HepG2 (cell line): Measurements from ENCODE around the gene DPEP2NB. TPM values are rescaled to one million over a fixed set of nuclear protein-coding genes. Genes with fewer than 3 reads are reported as not detected.

ENCODE experiments used
- AGO2 ChIP-seq: fragments of 200-400 bp; formaldehyde crosslinking; optimal IDR thresholded peaks from 2 replicates; pipeline ENCODE3; 2017; ENCODE audit warnings: mild to moderate bottlenecking, low read depth, low read length, moderate library complexity
- AHR ChIP-seq: IDR thresholded peaks from 2 replicates; pipeline ENCODE4 v1.6.1; 2018; ENCODE audit warnings: missing genetic modification reagents, missing compliant biosample characterization
- CCAR2 ChIP-seq: fragments of 200-400 bp; formaldehyde crosslinking; optimal IDR thresholded peaks from 2 replicates; pipeline ENCODE3; 2018; ENCODE audit warnings: low read depth, mild to moderate bottlenecking, low read length, moderate library complexity
- ETV5 ChIP-seq: IDR thresholded peaks from 2 replicates; pipeline ENCODE4 v1.6.1; 2018; ENCODE audit warnings: missing biosample characterization, missing genetic modification reagents, inconsistent platforms, borderline replicate concordance
- HIVEP1 ChIP-seq: sonication (generic); formaldehyde crosslinking; IDR thresholded peaks from 2 replicates; pipeline ENCODE4 v1.4.0; 2020; ENCODE audit warnings: mild to moderate bottlenecking, missing genetic modification reagents
- JUN ChIP-seq: sonication (generic); formaldehyde crosslinking; IDR thresholded peaks from 2 replicates; pipeline ENCODE4 v1.4.0; 2020; ENCODE audit warnings: mild to moderate bottlenecking, missing genetic modification reagents
- PAF1 ChIP-seq: IDR thresholded peaks from 2 replicates; pipeline ENCODE4 v1.6.1; 2016; ENCODE audit warnings: missing genetic modification reagents, missing compliant biosample characterization
- PCBP1 ChIP-seq: fragments of 200-400 bp; formaldehyde crosslinking; IDR thresholded peaks from 2 replicates; pipeline ENCODE4 v1.6.1; 2017; ENCODE audit warnings: mild to moderate bottlenecking, low read depth, low read length, borderline replicate concordance
- PHF21A ChIP-seq: sonication (generic); formaldehyde crosslinking; IDR thresholded peaks from 2 replicates; pipeline ENCODE4 v1.5.0; 2020; ENCODE audit warnings: mild to moderate bottlenecking, missing genetic modification reagents
- PHF8 ChIP-seq: sonication (generic); formaldehyde crosslinking; IDR thresholded peaks from 2 replicates; pipeline ENCODE4 v1.5.0; 2020; ENCODE audit warnings: missing genetic modification reagents
- PITX1 ChIP-seq: sonication (generic); formaldehyde crosslinking; IDR thresholded peaks from 2 replicates; pipeline ENCODE4 v1.5.1; 2020; ENCODE audit warnings: mild to moderate bottlenecking, missing genetic modification reagents
- RFX5 ChIP-seq: IDR thresholded peaks from 2 replicates; pipeline ENCODE4 v1.6.1; 2011; ENCODE audit warnings: low read depth, low read length, improper control_type of control experiment
- SKI ChIP-seq: fragments of 450-650 bp; IDR thresholded peaks from one replicate; pipeline ENCODE4 v1.6.1; 2018; ENCODE audit warnings: mild to moderate bottlenecking; ENCODE audit not compliant: partially characterized antibody
- TEF ChIP-seq: sonication (generic); formaldehyde crosslinking; IDR thresholded peaks from 2 replicates; pipeline ENCODE4 v1.5.0; 2020; ENCODE audit warnings: missing genetic modification reagents
- THAP7 ChIP-seq: sonication (generic); formaldehyde crosslinking; IDR thresholded peaks from 2 replicates; pipeline ENCODE4 v1.8.1; 2023; ENCODE audit warnings: mild to moderate bottlenecking, missing genetic modification reagents
- ZFP36L1 ChIP-seq: sonication (generic); formaldehyde crosslinking; IDR thresholded peaks from 2 replicates; pipeline ENCODE4 v1.8.0; 2022; ENCODE audit warnings: mild to moderate bottlenecking, missing genetic modification reagents, moderate library complexity
- ZNF143 ChIP-seq: sonication (generic); formaldehyde crosslinking; IDR thresholded peaks from 2 replicates; pipeline ENCODE4 v1.4.0; 2020; ENCODE audit warnings: missing genetic modification reagents
- ZNF3 ChIP-seq: IDR thresholded peaks from 2 replicates; pipeline ENCODE4 v1.7.0; 2017; ENCODE audit warnings: inconsistent platforms
- ZNF329 ChIP-seq: sonication (generic); formaldehyde crosslinking; IDR thresholded peaks from 2 replicates; pipeline ENCODE4 v1.9.0; 2021; ENCODE audit warnings: low read depth, mild to moderate bottlenecking, missing genetic modification reagents
- ZNF709 ChIP-seq: sonication (generic); formaldehyde crosslinking; IDR thresholded peaks from 2 replicates; pipeline ENCODE4 v1.5.0; 2020; ENCODE audit warnings: mild to moderate bottlenecking, missing genetic modification reagents
- ZSCAN31 ChIP-seq: sonication (generic); formaldehyde crosslinking; IDR thresholded peaks from 2 replicates; pipeline ENCODE4 v1.5.0; 2020; ENCODE audit warnings: low read depth, mild to moderate bottlenecking, missing genetic modification reagents
- polyA plus RNA-seq, 8 experiments: library from polyadenylated mRNA; depleted of rRNA in 3 of 8; stranded (reverse) in 7 of 8; unstranded in 1 of 8; fragments of >200 nt; fragmentation: Illumina TruSeq in 4 of 8; extraction: Trizol in 4 of 8; gene quantifications; 2 replicates each; pipeline versions ENCODE4 v1.2.1 to v1.2.3, GENCODE V29; 2011 to 2016; ENCODE audit warnings: low read depth in 4 of 8, missing spikeins in 1 of 8, mixed read lengths in 1 of 8; ENCODE audit not compliant: insufficient read depth in 1 of 8
- total RNA-seq, 5 experiments: library from RNA; depleted of rRNA; stranded (reverse); fragments of >200 nt; fragmentation: Illumina TruSeq; extraction: Trizol; gene quantifications; 2 replicates each; pipeline ENCODE4 v1.2.3, GENCODE V29; 2016; ENCODE audit warnings: low read depth in 1 of 5
- TF ChIP-seq, protein P1 (sequence below): sonication (generic); formaldehyde crosslinking; IDR thresholded peaks from 2 replicates; pipeline ENCODE4 v1.5.1; 2020; ENCODE audit warnings: mild to moderate bottlenecking, missing genetic modification reagents, moderate library complexity

Gene DPEP2NB
- total and polyA plus RNA-seq, 2 of the 13 experiments (the other 11 are each of a cell fraction or from before 2014, with no cell fraction given), result not detected

DNA sequence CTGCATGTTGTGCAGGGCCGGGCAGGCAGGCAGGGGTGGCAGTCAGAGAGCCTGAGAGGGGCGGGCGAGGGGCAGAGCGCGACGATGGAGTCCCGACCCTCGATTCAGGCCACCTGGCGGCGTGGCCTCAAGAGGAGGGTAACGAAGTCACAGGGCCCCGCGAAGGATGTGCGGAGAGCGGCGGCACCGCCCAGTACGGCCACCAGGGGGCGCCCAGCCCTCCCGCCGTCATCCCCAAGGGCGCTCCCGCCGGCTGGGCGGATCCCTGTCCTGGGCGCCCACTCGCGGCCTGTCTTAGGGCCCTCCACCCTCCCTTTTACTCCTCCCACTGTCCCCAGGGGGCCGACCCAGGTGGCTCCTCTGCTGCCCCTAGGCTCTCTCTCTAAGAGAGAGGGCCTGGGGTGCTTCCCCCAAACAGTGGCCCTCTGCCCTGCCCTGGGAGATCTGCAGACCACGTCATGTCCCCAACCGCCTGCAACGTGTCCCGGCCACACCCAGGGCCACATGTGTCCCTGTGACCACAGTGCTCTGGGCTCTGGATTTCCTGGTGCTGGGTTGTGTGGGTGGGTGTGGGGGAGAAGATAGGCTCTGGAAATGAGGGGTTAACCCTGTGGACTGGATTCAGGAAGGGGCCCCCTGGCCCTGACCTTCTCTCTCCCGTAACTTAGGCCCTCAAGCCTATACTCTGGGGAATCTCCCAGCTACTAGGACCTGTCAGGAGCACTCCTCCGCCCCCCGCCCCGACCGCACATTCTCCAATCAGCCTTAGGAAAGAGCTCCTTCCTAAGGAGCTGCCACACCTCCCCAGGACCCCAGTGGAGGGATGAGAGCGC, 22.3 kb downstream of the DPEP2NB start (continued):
- TF ChIP-seq ZNF143 (CRISPR knock-in tag), result 0 out of 2 replicates have a peak, but pooled peaks have one; percentile 34
- TF ChIP-seq ZSCAN31 (CRISPR knock-in tag), result peak; percentile 94; the same call in 1 of the 2 replicates
- TF ChIP-seq PAF1 (CRISPR knock-in tag), result no peak
- peak; percentile 58 for TF ChIP-seq SKI
- TF ChIP-seq ZNF3 (CRISPR knock-in tag), result 0 out of 2 replicates have a peak, but pooled peaks have one; percentile 24
- no peak for TF ChIP-seq RFX5
- TF ChIP-seq PHF8 (CRISPR knock-in tag), result peak; percentile 75
- TF ChIP-seq ZNF329 (CRISPR knock-in tag), result no peak; the same call in 1 of the 2 replicates
- 0 out of 2 replicates have a peak, but pooled peaks have one; percentile 35 for TF ChIP-seq HIVEP1 (CRISPR knock-in tag)
- peak; percentile 34 for TF ChIP-seq AGO2
- TF ChIP-seq CCAR2, result no peak
- TF ChIP-seq JUN (CRISPR knock-in tag), result peak; percentile 28; the same call in 1 of the 2 replicates
- TF ChIP-seq, protein P1, sequence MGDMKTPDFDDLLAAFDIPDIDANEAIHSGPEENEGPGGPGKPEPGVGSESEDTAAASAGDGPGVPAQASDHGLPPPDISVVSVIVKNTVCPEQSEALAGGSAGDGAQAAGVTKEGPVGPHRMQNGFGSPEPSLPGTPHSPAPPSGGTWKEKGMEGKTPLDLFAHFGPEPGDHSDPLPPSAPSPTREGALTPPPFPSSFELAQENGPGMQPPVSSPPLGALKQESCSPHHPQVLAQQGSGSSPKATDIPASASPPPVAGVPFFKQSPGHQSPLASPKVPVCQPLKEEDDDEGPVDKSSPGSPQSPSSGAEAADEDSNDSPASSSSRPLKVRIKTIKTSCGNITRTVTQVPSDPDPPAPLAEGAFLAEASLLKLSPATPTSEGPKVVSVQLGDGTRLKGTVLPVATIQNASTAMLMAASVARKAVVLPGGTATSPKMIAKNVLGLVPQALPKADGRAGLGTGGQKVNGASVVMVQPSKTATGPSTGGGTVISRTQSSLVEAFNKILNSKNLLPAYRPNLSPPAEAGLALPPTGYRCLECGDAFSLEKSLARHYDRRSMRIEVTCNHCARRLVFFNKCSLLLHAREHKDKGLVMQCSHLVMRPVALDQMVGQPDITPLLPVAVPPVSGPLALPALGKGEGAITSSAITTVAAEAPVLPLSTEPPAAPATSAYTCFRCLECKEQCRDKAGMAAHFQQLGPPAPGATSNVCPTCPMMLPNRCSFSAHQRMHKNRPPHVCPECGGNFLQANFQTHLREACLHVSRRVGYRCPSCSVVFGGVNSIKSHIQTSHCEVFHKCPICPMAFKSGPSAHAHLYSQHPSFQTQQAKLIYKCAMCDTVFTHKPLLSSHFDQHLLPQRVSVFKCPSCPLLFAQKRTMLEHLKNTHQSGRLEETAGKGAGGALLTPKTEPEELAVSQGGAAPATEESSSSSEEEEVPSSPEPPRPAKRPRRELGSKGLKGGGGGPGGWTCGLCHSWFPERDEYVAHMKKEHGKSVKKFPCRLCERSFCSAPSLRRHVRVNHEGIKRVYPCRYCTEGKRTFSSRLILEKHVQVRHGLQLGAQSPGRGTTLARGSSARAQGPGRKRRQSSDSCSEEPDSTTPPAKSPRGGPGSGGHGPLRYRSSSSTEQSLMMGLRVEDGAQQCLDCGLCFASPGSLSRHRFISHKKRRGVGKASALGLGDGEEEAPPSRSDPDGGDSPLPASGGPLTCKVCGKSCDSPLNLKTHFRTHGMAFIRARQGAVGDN (CRISPR knock-in tag), result peak; percentile 96
- TF ChIP-seq THAP7 (CRISPR knock-in tag), result peak; percentile 18; the same call in 1 of the 2 replicates
- no peak for TF ChIP-seq PHF21A
- TF ChIP-seq PCBP1, result no peak
- no peak for TF ChIP-seq TEF
- TF ChIP-seq PITX1, result peak; percentile 29
- peak; percentile 47; the same call in 1 of the 2 replicates for TF ChIP-seq ETV5
- TF ChIP-seq AHR (CRISPR knock-in tag), result peak; percentile 48; the same call in 1 of the 2 replicates
- TF ChIP-seq ZFP36L1 (CRISPR knock-in tag), result no peak
- peak; percentile 51; the same call in 1 of the 2 replicates for TF ChIP-seq ZNF709 (CRISPR knock-in tag)
